Muscle layer of colon (tissue), 2 donors: ENCODE measurements around the gene USP4.
"Not testable (repeated sequence)": the region's sequence is repeated elsewhere in the genome, so short reads cannot be mapped to it uniquely, and the experiment has no call there.

Experiments used
- H3K27ac ChIP-seq: one replicate; pipeline ENCODE4 v1.7.0; 2013; ENCODE audit warnings: low read depth, mild to moderate bottlenecking, low read length, moderate library complexity
- H3K27me3 ChIP-seq, 2 donors: one replicate each; pipeline ENCODE4 v1.7.0; 2013; ENCODE audit warnings: low read length in 2 of 2, mild to moderate bottlenecking in 2 of 2; ENCODE audit not compliant: insufficient read depth in 2 of 2, control insufficient read depth in 1 of 2
- H3K36me3 ChIP-seq: one replicate; pipeline ENCODE4 v1.7.0; 2013; ENCODE audit warnings: mild to moderate bottlenecking, low read length; ENCODE audit not compliant: insufficient read depth
- H3K4me1 ChIP-seq: one replicate; pipeline ENCODE4 v1.7.0; 2013; ENCODE audit warnings: mild to moderate bottlenecking, low read length; ENCODE audit not compliant: insufficient read depth
- H3K4me3 ChIP-seq, 2 donors: one replicate each; pipeline ENCODE4 v1.7.0; 2013; ENCODE audit warnings: low read length in 2 of 2, low read depth in 1 of 2, mild to moderate bottlenecking in 1 of 2, moderate library complexity in 1 of 2
- H3K9ac ChIP-seq: one replicate; pipeline ENCODE4 v1.7.0; 2013; ENCODE audit warnings: low read length
- H3K9me3 ChIP-seq: one replicate; pipeline ENCODE4 v1.7.0; 2013; ENCODE audit warnings: mild to moderate bottlenecking, low read length
- donor health status: abdominal sarcoma.
- donor health status: Adenocarcinoma of cecum.

Gene USP4

DNA sequence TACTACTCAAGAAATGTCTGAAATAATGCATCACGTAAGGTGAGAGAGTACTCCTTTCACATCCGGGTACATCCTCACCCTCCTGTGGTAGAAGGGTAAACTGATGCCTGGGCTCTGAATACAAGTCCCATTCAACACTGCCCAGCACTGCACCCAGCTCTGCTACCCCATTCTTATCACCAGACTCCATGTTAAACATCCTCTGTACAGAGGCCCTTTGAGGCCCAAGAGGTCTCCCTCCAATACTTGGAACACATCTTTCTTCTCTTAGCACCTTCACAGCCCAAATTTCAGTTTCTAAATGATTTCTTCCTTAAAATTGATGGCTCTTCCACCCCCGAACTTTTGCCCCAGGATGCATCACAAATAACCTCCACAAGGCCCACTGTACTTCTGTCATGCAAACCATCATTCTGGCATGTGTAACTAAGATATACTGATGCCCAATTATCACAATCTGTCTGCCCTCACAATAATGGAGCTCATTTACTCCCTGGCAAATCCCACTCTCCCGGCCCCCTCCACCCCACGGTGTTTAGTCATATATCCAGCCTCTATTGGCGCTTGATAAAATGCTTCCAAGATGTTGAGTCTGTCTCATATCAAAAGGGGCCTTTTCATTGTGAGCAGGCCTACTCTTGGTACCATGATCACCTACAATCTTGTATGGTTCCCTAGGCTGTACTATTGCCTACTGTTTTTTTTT, 30.9 kb upstream of the USP4 start:
- Histone ChIP-seq H3K4me3 (no peak overlapping the region), H3K36me3 (peaks cover 50% of the 10 kb centered on the region), H3K9ac (no peak overlapping the region), H3K27me3 (no peaks in the 10 kb centered on the region), H3K9me3 (no peaks in the 10 kb centered on the region), H3K27ac (no peak overlapping the region), H3K4me1 (peaks cover 6% of the 10 kb centered on the region)

DNA sequence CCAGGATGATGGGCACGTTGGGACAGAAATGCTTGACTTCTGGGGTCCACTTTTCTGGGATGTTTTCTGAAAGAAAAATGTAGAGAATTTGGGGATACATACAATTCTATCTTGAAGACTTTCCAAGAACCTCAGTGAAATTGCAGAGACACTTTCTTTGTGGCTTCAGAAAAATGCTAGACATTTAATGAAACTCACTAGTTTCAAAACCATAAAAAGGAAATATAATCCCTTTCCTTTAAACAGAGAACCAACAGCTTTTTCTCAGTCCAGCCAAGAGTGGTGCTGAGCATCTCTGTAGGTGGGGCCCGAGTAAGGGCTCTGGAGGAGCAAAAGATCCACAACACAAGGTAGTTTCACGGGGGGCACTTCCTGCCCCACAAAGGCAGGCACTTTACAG, 22.7 kb upstream of the USP4 start:
- no peak overlapping the region for H3K4me3 ChIP-seq
- H3K9me3 ChIP-seq = no peaks in the 10 kb centered on the region
- H3K9ac ChIP-seq = no peak overlapping the region
- H3K4me1 ChIP-seq = peaks cover 7% of the 10 kb centered on the region
- peaks cover 57% of the 10 kb centered on the region for H3K36me3 ChIP-seq
- no peaks in the 10 kb centered on the region for H3K27me3 ChIP-seq
- no peak overlapping the region for H3K27ac ChIP-seq

DNA sequence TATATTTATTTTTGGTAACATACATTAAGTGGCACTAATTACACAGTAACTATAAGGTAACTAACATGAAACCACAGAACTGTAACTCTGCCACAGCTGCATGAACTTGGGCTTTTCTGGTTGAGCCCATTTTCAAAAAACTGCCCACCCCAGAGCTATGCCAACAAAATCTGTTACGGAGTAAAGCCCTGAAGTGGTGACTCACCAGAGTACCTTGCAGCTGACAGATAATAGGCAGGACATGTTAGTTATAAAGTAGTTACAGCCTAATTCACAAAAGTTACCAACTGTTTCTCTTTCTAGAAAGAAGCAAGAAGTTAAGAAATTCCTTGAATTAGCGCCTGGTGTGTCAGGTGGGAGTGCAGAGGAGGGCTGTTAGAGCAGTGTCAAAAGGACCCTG, 19.8 kb upstream of the USP4 start:
- no peak overlapping the region for H3K27ac ChIP-seq
- no peak overlapping the region for H3K4me3 ChIP-seq
- peaks cover 56% of the 10 kb centered on the region for H3K36me3 ChIP-seq

DNA sequence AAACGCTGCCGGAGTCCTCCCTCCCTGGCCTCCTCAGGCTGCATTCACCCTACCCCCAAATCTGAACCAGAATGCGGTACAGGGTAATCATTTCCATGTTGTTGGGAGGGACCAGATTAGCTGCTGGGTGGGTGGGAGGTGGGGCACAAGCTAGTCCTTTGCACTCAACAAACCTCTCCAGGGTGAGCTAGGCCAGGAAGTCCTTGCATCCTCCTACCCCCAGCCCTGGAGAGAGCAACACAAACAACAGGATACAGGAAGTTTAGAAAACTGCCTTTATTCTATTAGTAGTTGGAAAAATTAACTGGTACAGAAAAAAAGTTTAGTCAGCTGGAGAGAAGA, 19.0 kb upstream of the USP4 start:
- Histone ChIP-seq H3K9ac (no peak overlapping the region), H3K36me3 (peaks cover 54% of the 10 kb centered on the region), H3K27me3 (no peaks in the 10 kb centered on the region), H3K9me3 (no peaks in the 10 kb centered on the region), H3K27ac (peak overlapping the region; percentile 99), H3K4me3 (peak overlapping the region; percentile 82 to 85), H3K4me1 (peaks cover 22% of the 10 kb centered on the region)

More for the DNA sequence above, 19.8 kb upstream of the USP4 start:
- H3K9ac ChIP-seq = no peak overlapping the region
- H3K9me3 ChIP-seq = no peaks in the 10 kb centered on the region
- H3K4me1 ChIP-seq = peaks cover 22% of the 10 kb centered on the region
- H3K27me3 ChIP-seq = no peaks in the 10 kb centered on the region

DNA sequence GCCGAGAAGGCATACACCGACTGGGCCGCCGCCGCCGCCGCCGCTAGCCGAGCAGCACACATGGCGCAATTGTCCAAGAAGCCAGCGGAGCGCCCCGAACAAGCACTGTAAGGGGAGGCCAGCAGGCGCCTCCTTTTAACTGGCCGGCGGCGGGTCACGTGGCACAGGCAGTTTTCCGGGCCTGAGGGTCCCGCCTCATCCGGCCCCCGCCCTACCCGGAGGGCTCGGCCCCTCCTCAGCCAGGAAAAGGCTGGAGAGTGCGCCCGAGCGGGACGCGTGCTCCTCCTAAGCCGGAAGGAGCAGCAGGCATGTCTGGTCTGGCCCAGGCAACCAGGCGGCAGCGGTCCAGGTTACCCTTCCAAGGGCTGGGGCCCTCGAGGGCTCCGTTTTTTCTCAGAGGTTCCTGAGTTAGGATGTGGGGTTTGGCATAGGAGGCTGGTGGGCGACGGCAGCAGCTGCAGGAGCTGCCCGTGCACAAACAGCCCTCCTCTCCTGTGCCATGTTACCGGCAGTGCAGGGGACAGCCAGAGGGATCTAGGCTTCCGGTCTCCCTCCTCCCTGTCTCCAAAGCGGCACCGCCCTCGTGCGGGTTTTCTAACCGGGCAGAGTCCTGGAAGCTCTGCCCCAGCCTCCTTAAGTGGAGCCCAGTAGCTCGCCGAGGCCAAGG, 18.5 kb upstream of the USP4 start, which contains the start of gene GPX1:
GPX1 (minus strand) TSS at position 137 of the 667 bp plus-strand sequence; CDS start at position 62, 75 bp downstream.
- no peaks in the 10 kb centered on the region for H3K9me3 ChIP-seq
- peak within 1 kb of the TSS; percentile 63 for H3K9ac ChIP-seq
- H3K4me1 ChIP-seq = peaks cover 22% of the 10 kb centered on the region
- H3K4me3 ChIP-seq = peak within 1 kb of the TSS; percentile 82 to 85
- H3K27me3 ChIP-seq = no peaks in the 10 kb centered on the region
- peak within 1 kb of the TSS; percentile 99 for H3K27ac ChIP-seq
- peaks cover 49% of the 10 kb centered on the region for H3K36me3 ChIP-seq

DNA sequence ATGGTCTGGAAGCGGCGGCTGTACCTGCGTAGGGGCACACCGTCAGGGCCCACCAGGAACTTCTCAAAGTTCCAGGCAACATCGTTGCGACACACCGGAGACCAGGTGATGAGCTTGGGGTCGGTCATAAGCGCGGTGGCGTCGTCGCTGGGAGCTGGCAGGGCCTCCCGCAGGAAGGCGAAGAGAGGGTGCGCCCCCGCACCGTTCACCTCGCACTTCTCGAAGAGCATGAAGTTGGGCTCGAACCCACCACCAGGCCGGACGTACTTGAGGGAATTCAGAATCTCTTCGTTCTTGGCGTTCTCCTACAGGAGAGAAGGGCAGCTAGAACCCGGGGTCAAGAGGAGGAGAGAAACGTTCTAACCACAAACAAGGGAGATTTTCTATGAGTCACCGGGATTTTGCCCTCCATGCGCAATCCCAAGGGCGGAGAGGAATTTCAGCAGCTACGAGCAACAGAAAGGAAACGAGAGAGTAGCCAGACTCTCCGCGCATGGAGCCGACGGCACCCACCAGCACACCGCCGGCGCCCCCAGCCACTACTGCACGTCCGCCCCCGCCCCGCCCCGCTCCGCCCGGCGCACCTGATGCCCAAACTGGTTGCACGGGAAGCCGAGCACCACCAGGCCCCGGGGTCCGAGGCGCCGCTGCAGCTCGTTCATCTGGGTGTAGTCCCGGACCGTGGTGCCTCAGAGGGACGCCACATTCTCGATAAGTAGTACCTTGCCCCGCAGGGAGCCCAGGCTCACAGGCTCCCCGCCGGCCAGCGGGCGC, 17.8 kb upstream of the USP4 start:
- peaks cover 43% of the 10 kb centered on the region for H3K36me3 ChIP-seq
- H3K4me3 ChIP-seq = peak overlapping the region; percentile 82 to 85
- H3K9ac ChIP-seq = peak overlapping the region; percentile 63
- H3K27me3 ChIP-seq, H3K9me3 ChIP-seq: not testable (repeated sequence)
- peak overlapping the region; percentile 99 for H3K27ac ChIP-seq
- H3K4me1 ChIP-seq = peaks cover 22% of the 10 kb centered on the region

- peak overlapping the region; percentile 99 for H3K27ac ChIP-seq
- peak overlapping the region; percentile 63 for H3K9ac ChIP-seq
- H3K4me3 ChIP-seq = peak overlapping the region; percentile 82 to 85
- H3K9me3 ChIP-seq, H3K27me3 ChIP-seq: not testable (repeated sequence)
- H3K36me3 ChIP-seq = peaks cover 37% of the 10 kb centered on the region
- H3K4me1 ChIP-seq = peaks cover 22% of the 10 kb centered on the region
Observed at GRCh38 chr3:49357095-49357442, 17.2 kb upstream of the USP4 start.

DNA sequence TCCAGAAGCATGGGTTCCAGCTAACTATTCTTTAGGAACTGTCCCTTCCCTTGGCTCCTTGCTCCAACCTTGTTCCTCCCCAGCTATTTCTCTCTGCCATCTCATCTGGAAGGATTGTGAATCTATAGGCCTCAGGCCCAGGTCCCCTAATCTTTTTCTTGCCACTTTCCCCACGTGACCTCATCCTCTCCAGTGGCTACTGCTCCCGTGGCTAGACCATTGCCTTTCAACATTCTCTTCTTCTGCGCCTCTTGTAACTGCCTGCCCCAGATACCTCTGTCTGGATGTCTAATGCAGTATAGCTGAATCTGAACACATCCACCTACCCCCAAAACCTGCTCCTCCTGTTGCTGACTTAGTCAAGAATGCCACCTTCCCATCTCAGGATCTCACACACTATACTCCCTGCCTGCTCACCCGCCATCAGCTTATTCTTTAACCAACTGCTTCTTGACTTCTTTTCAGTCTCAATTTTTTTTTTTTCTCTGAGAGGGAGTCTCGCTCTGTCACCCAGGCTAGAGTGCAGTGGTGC, 13.1 kb upstream of the USP4 start:
- H3K4me3 ChIP-seq = no peak overlapping the region
- no peaks in the 10 kb centered on the region for H3K9me3 ChIP-seq
- H3K9ac ChIP-seq = no peak overlapping the region
- peaks cover 5% of the 10 kb centered on the region for H3K36me3 ChIP-seq
- peaks cover 16% of the 10 kb centered on the region for H3K4me1 ChIP-seq
- H3K27ac ChIP-seq = no peak overlapping the region
- H3K27me3 ChIP-seq = no peaks in the 10 kb centered on the region

DNA sequence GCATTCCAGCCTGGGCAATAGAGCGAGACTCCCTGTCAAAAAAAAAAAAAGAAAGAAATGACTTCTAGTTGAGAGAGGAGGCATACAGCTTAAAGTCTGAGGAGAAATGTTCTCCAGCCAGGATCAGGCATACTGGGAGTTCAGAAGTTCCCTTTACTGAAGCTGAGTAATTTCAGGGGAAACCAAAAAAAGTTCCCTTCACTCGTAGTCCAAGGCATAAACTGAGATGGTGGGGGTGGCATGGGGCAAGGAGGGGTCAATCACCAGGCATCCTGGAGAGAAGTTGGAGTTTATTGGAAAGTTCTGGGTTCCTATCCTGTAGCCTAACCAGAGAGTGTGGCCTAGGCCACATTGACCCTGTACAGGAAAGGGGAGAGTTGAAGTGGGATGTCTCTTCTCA, 12.4 kb upstream of the USP4 start:
- no peaks in the 10 kb centered on the region for H3K27me3 ChIP-seq
- H3K4me3 ChIP-seq = no peak overlapping the region
- H3K27ac ChIP-seq = no peak overlapping the region
- peaks cover 16% of the 10 kb centered on the region for H3K4me1 ChIP-seq
- peaks cover 5% of the 10 kb centered on the region for H3K36me3 ChIP-seq
- no peaks in the 10 kb centered on the region for H3K9me3 ChIP-seq
- no peak overlapping the region for H3K9ac ChIP-seq

- H3K9ac ChIP-seq = no peak overlapping the region
Observed at GRCh38 chr3:49351521-49352011, 11.7 kb upstream of the USP4 start.

GRCh38 chr3:49349348-49350114, 9.7 kb upstream of the USP4 start:
- H3K27ac ChIP-seq = no peak overlapping the region

More at GRCh38 chr3:49351521-49352011, 11.7 kb upstream of the USP4 start:
- H3K4me3 ChIP-seq = no peak overlapping the region
- no peaks in the 10 kb centered on the region for H3K27me3 ChIP-seq
- no peaks in the 10 kb centered on the region for H3K9me3 ChIP-seq
- peaks cover 5% of the 10 kb centered on the region for H3K36me3 ChIP-seq
- peaks cover 9% of the 10 kb centered on the region for H3K4me1 ChIP-seq
- H3K27ac ChIP-seq = no peak overlapping the region

More at GRCh38 chr3:49349348-49350114, 9.7 kb upstream of the USP4 start:
- Histone ChIP-seq H3K9me3 (no peaks in the 10 kb centered on the region), H3K9ac (no peak overlapping the region), H3K4me1 (no peaks in the 10 kb centered on the region), H3K4me3 (no peak overlapping the region), H3K27me3 (no peaks in the 10 kb centered on the region), H3K36me3 (no peaks in the 10 kb centered on the region)
